ENCODE data around the gene RAB3A.
A peak's percentile ranks its signal among the peaks of the same experiment; 100 is the strongest.

RAB3A gene

GRCh38 chr19:18227781-18228271 lies 24.0 kb upstream of the RAB3A start:
- TF ChIP-seq, protein P1, sequence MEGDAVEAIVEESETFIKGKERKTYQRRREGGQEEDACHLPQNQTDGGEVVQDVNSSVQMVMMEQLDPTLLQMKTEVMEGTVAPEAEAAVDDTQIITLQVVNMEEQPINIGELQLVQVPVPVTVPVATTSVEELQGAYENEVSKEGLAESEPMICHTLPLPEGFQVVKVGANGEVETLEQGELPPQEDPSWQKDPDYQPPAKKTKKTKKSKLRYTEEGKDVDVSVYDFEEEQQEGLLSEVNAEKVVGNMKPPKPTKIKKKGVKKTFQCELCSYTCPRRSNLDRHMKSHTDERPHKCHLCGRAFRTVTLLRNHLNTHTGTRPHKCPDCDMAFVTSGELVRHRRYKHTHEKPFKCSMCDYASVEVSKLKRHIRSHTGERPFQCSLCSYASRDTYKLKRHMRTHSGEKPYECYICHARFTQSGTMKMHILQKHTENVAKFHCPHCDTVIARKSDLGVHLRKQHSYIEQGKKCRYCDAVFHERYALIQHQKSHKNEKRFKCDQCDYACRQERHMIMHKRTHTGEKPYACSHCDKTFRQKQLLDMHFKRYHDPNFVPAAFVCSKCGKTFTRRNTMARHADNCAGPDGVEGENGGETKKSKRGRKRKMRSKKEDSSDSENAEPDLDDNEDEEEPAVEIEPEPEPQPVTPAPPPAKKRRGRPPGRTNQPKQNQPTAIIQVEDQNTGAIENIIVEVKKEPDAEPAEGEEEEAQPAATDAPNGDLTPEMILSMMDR (IDR thresholded peaks at IDR 0.05; ENCODE audit: extremely low read depth, missing control alignments), result no peak
- DNase-seq (ENCODE audit: low spot score), result no peak

DNA sequence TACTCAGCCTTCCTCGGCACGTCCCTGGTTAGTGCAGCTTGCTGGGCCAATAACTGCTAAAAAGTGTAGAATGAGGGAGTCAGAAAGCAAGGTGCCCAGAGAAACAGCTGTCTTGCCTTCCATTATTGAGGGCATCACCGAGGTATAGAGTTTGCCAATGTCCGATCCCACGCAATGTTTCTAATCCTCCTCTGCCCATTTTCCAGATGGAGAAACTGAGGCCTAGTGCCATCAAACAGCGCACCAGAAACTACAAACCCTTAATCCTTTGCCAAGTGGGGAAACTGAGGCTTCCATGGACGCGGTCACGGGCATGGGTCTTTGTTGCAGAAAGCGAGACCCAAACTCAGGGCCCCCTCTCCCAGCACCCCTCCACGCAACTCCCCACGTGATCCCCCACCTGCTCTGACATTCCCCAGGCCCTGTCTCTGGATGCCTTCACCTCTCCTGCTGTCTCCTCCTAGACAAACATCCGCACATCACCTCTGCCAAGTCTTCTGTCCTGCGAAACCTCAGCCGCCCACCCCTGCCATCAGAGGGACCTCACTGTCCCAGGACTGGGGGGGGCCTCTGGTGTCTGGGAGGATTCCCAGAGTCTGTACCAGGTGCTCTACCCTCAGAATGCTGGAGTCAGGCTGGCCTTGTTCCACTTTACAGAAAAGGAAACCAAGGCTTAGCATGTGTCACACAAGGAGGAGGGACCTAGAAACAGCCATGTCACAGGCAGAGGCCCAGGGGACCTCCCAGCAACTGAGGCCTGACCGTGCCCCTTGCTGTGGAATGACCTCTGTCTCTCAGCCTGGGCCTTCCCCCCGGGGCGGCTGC lies 23.3 kb upstream of the RAB3A start:
- TF ChIP-seq, protein P1 (IDR thresholded peaks at IDR 0.05; ENCODE audit: extremely low read depth, missing control alignments), result no peak
- DNase-seq (ENCODE audit: low spot score), result peak; percentile 66

DNA sequence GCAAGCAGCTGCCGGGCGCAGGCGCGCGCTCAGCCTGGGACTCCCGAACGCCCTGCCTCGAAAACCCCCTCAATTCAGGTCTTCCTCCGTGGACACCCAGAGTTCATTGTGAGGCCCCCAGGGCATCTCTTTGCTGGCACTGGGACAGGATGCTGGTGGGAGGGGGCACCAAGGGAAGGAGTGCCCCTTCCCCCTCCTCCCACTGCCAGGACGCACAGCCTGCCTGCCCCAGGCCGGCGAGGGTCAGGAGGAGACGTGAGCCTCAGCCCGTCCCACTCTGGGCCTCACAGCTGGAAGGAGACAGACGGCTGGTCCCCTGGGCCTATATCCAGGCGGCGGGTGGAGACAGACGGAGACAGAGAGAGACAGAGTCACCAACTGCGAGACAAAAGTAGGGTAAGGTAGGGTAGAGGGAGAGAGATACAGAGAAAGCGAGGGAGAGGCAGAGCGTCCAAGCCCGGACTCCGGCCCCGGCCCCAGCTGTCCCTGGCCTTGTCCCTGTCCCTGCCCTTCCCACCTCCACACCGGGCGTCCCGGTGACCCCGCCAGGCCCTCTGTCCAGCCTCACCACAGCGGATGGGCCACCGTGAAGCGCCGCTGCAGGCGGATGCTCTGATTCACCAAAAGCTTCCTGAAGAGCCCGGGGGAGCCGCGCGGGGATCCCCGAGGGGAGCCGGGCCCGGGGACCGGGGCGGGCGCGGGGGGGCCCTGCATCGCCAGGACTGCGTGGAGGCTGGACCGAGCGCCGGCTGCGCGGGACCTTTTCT lies 22.0 kb upstream of the RAB3A start, which contains the start of gene PDE4C:
TSS of gene PDE4C (minus strand) at position 737 of the 767 bp plus-strand sequence. CDS start at position 714, 23 bp downstream.
- TF ChIP-seq, protein P1 (IDR thresholded peaks at IDR 0.05; ENCODE audit: extremely low read depth, missing control alignments), result no peak
- DNase-seq (ENCODE audit: low spot score), result peak; percentile 52

GRCh38 chr19:18225355-18225701 lies 21.5 kb upstream of the RAB3A start:
- no peak for DNase-seq (ENCODE audit: low spot score)
- TF ChIP-seq, protein P1 (IDR thresholded peaks at IDR 0.05; ENCODE audit: extremely low read depth, missing control alignments), result no peak

DNA sequence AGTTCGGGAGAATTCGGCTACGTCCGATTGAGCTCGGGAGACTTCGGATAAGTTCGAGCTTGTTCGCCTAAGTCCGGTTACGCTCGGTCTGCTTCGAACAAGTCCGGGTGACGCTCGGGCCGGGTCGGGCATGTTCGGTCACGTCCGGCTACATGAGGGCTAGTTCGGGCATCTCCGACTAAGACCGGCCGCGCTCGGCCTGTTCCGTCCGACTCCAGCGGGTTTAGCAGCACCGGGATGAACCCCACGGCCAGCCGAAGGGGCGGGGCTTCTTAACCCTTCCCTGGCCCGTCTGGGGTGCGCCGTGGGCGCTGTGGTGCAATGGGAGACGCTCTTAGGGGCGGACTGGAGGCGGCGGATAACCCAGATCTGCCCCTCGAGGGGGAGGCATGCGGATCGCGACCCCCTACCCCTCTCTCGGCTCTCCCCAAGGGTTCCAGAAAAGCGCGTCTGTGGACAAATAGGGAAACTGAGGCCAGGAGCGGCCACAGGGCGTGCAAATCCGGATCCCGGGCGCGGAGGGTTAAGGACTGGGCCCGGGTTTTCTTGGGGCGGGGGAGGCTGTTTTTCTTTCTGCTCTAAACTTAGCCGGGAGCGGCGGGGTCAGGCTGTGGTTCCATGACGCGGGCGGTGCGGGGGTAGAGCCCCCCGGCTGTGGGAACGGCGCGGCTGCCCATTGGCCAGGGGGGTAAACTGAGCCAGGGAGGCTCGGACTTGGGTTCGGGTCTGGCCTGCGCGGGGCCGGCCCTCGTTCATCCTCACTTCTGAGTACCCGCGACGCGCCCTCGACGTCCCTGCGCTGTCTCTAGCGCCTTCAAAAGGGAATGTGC lies 20.9 kb upstream of the RAB3A start:
- TF ChIP-seq, protein P1 (IDR thresholded peaks at IDR 0.05; ENCODE audit: extremely low read depth, missing control alignments), result no peak
- peak; percentile 99 for DNase-seq (ENCODE audit: low spot score)

GRCh38 chr19:18223860-18224524 lies 20.1 kb upstream of the RAB3A start:
- peak; percentile 62 for DNase-seq (ENCODE audit: low spot score)

More at GRCh38 chr19:18223860-18224524, 20.1 kb upstream of the RAB3A start:
- TF ChIP-seq, protein P1 (IDR thresholded peaks at IDR 0.05; ENCODE audit: extremely low read depth, missing control alignments), result no peak
